ENCODE data around the gene CNN1.
"Not testable (repeated sequence)": the region's sequence is repeated elsewhere in the genome, so short reads cannot be mapped to it uniquely, and the experiment has no call there.

The CNN1 gene

DNA sequence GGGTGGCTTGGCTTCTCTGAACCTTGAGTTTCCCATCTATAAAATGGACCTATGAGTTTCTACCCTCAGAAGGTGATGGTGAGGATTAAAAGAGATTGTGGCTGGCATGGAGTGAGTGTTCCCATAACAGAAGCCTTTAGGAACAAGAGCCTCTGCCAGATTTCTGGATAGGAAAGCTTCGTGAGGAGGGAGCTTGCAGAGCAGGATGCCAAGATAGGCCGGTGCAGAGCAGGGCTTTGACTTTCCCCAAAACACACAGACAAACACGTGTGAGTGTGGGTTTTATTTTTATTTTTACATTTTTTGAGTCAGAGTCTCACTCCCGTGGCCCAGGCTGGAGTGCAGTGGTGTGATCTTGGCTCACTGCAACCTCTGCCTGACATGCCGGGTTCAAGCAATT, 3.7 kb upstream of the CNN1 start:
- no peak for DNase-seq (ENCODE audit: low spot score)

DNA sequence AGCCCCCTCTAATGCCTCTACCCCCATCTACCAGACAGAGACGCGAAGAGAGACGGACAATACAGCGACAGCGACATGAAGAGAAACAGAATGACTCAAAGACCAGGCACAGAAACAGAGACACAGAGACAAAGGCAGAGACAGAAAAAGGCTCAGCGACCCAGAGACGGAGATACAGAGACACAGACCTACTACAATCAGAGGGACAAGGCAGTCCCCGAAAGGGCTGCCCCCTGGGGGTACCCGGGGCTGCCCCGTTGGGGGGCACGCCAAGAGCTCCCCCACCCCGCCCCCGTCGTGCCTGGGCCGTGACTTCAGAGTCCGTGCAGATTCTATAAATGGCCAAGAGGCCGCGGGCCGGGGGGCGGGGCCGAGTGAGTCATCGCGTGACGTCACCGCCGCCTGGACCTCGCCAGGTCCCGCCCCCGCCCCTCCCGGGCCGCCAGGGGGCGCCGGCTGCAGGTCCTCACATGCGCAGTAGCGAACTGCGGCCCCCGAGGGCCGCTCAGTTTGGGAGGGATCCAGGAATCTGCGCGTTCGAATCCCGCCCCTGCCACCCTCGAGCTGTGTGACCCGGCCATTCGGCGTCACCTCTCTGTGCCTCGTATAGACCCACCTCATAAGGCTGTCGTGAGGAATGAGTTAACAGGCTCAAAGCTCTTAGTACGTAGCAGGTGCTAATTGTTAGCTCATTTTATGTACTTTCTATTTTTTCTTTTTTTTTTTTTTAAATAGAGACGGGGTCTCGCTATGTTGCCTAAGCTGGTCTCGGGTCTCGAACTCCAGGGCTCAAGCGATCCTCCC, 2.7 kb upstream of the CNN1 start:
- peak; percentile 79 for DNase-seq (ENCODE audit: low spot score)

DNA sequence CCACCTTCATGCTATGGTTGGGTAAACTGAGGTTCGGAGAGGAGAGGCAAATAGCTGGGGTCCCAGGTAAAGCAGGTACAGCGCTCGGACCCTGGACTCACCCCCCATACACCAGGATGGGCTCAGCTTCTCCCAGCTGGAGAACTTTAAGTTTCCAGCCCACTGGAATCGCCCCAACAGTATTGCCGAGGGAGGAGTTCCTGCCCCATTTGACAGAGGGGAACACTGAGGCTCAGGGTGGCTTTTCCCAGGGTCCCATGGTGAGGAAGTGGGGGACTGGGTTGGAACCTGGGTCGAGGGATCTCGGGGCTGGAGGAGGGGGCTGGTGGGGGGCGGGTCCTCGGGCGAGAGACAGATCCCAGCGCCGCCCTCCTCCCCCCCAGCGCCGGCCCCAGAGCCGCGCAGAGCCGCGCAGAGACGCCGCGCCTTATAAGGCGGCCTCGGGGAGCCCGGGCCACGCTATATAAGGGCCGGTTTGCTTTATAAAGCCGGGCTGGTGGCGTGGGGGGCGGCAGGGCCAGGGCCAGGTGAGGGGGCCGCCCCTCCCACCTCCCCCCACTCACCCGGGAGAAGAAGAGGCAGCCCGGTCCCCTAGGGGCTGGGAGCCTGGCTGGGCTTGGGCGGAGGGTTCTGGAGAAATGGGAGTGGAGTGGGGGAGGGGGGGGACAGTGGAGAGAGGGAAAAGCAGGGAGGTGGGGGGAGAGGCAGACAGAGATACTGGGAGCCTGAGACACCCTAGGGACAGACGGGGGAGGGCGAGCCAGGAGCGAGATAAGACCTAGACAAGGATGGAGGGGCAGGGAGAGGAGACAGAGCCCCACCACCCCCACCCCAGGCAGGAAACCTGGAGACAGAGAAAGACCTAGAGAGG, 1.1 kb downstream of the CNN1 start:
- DNase-seq (ENCODE audit: low spot score) = no peak

DNA sequence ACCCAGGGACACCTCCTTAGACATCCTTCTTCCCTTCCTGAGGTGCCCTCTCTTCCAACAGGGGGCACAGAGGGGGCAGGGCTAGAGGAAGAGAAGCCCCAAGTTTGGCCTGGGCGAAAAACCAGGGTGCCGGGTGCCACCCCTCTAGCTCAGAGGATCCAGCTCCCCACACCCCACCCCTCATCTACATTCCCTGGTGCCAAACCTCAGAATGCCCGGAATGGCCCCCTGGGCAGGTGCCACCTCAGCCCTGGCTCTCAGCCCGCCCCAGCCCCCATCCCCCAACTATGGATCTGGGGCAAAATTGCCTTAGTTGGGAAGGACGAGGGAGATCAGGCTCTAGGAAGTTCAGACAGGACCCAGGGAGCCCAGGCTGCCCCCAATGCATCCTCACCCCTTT, 2.0 kb downstream of the CNN1 start:
- no peak for DNase-seq (ENCODE audit: low spot score)

DNA sequence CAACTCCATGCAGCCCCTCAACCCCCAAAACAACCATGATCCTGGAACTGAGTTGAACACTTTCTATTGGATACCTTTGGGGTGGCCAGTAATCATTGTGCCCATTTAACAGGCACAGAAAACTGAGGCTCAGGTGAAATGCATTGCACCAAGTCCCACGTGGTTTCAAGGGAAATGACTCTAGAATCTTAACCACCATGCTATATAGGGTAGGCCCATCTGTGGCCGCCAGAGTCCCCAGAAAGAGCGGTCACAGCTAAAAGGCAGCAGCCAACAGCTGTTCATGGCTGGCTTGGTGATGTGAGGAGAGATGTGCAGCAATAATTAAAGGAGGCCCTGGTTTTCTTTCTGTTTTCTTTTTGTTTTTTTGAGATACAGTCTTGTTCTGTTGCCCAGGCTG, 2.6 kb downstream of the CNN1 start:
- no peak for DNase-seq (ENCODE audit: low spot score)

DNA sequence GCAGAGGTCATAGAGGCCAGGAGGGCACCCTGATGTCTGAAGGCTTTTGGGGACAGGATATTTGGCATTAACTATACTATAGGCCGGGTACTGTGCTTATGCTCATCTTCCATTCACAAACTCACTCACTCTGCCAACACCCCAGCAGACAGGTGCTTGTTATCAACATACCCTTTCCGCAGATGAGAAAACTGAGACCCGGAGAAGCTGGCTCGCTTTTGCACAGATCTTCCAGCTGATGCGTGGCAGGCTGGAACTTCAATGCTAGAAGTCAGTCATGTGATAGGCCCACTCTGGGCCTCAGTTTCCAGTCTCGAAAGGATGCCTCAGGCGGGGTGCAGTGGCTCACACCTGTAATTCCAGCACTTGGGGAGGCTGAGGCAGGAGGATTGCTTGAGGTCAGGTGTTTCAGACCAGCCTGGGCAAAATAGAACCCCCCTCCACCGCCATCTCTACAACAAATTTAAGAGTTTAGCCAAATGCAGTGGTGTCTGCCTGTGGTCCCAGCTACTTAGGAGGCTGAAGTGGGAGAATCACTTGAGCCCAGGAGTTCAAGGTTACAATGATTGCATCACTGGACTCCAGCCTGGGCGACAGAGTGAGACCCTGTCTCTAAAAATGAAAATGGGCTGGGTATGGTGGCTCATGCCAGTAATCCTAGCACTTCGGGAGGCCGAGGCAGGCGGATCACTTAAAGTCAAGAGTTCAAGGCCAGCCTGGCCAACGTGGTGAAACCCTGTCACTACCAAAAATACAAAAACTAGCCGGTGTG, 9.5 kb downstream of the CNN1 start:
- DNase-seq (ENCODE audit: low spot score) = no peak

DNA sequence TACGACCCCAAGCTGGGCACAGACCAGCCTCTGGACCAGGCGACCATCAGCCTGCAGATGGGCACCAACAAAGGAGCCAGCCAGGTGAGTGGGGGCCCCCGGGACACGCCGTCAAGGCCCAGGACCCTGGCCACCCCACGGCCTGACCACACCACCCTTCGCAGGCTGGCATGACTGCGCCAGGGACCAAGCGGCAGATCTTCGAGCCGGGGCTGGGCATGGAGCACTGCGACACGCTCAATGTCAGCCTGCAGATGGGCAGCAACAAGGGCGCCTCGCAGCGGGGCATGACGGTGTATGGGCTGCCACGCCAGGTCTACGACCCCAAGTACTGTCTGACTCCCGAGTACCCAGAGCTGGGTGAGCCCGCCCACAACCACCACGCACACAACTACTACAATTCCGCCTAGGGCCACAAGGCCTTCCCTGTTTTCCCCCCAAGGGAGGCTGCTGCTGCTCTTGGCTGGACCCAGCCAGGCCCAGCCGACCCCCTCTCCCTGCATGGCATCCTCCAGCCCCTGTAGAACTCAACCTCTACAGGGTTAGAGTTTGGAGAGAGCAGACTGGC, 10.8 kb downstream of the CNN1 start:
- no peak for DNase-seq (ENCODE audit: low spot score)

DNA sequence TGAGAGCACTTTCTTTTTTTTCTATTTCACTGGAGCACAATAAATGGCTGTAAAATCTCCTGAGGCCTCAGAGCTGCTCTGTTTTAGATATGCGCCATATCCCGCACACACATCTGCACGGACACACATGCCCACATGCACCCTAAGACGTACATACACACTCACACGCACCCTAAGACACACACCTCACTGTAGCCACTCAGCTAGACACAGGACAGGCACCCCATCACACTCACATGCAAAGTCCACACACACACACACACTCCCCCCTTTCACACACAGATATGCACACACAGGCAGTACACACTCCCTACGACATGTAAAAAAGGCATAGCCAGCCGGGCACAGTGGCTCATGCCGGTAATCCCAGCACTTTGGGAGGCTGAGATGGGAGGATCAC, 11.6 kb downstream of the CNN1 start:
- no peak for DNase-seq (ENCODE audit: low spot score)

DNA sequence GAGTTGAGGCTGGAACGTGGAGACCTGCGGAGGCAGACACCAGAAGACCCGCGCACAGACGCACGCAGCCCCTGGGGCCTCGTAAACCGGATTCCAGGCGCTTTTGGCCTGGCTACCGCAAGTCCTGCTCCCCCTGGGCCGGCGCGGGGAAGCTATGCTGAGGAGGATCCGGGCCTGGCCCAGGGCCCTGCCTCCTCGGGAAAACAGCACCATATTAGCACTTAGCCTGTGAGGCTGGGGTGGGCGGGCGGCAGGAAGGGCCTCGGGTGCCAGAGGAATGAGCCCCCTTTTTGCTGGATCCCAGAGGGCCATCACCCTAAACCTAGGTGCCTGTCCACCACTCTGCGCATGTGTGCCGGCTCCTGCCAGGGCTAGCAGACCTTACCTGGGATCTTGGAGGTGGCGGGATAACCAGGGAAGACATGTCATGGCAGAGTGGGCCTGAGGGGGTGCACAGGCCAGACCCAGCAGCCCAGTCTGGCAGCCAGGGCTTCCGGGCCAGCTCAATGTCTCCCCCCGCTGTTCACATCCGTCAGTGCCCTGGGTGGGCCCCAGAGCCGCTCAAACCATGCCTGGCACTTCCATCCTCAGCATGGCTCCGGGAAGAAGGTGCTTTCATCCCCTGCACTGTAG, 13.1 kb downstream of the CNN1 start:
- DNase-seq (ENCODE audit: low spot score) = no peak

DNA sequence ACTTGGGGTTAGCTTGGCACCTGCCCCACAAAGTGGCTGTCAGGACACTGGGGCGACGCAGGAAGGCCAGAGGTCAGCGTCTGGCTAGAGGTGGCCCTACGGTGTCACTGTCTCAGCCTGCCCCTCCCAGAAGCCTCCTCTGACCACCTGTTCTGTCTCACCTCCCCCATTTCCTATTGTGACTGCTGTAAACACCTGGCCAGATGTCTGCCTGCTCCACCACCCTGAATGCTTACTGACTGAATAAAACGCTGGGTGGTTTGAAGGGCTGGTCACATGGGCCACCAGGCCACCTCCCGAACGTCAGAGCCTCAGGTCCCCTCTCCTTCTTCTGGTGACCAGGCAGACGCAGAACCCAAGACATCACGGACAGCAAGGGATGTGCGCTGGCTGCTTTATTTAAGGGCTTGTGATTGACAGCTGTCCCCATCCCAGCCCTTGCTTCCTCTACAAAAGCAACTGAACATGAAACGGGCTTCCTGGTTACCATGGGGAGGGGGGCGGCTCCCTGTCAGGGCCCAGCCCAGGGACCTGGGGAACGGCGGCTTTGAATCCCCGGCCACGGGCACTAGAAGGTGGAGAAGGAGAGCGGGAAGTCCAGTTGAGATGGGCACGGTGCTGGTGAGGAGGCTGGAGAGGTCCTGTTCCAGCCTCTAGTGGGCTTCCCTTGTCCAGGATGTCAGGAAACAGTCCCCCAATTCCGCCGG, 14.2 kb downstream of the CNN1 start:
- no peak for DNase-seq (ENCODE audit: low spot score)

DNA sequence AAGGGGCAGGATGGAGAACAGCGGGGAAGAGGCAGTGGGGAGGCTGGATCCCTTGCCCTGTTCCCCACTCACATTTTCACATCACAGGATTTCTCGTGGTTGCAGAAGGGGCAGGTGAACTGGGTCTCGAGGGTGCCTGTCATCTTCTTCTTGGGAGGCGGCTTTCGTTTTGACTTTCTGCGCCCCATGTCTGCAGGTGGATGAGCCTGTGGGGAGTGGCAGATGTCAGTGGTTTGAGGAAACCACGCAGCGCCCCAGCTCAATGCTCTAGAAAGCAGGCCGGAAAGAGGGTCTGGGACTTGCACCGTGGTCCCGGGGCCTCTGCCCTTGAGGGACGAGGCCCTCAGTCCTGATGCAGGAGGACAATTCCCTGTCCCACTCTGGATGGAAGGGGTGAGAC, 15.5 kb downstream of the CNN1 start:
- no peak for DNase-seq (ENCODE audit: low spot score)

DNA sequence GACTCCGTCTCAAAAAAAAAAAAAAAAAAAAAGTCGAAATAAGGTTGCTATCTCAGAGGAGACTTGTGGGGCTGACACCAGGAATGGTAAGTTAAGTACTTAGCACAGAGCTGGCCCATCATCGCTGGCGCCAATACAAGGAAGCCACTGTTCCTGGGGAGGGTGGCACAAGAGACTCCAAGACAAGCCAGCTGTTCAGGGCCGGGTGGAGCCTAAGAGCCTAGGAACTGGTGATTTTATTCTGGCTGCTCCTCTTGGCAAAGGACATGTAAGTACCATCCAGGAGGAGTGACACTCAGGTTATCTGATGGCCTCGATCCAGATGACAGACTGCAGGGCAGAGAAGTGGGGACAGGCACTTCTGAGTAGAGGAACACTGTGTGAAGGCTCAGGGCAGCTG, 16.6 kb downstream of the CNN1 start:
- peak; percentile 24 for DNase-seq (ENCODE audit: low spot score)

DNA sequence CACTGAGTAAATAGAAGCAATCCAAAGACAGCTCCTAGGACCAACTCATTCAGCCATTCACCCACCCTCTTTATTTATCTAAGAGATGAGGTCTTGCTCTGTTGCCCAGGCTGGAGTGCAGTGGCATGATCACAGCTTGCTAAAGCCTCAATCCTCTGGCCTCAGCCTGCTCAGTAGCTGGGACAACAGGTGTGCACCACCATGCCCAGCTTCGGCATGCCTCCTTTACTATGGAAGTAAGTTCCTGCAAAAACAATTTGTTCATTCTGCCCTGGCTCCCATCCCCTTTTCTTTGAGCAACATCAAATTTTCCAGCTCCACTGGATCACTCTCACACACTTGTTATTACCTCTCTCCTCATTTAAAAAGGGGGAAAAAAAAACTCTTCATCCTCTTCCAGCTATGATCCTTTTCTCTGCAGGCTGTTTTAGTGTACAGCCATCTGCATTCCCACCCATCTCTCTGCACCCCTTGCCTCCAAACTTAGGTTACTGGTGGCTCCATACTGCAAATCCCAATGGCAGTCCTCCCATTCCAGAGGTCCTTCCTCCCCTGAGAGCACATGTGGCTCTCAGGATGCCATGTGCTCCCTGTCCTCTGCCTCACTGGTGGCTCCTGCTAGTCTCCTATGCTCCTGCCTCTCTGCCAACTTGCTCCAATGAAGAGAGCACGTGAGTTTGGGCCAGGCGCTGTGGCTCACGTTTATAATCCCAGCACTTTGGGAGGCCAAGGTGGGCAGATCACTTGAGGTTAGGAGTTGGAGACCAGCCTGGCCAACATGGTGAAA, 18.2 kb downstream of the CNN1 start:
- no peak for DNase-seq (ENCODE audit: low spot score)

DNA sequence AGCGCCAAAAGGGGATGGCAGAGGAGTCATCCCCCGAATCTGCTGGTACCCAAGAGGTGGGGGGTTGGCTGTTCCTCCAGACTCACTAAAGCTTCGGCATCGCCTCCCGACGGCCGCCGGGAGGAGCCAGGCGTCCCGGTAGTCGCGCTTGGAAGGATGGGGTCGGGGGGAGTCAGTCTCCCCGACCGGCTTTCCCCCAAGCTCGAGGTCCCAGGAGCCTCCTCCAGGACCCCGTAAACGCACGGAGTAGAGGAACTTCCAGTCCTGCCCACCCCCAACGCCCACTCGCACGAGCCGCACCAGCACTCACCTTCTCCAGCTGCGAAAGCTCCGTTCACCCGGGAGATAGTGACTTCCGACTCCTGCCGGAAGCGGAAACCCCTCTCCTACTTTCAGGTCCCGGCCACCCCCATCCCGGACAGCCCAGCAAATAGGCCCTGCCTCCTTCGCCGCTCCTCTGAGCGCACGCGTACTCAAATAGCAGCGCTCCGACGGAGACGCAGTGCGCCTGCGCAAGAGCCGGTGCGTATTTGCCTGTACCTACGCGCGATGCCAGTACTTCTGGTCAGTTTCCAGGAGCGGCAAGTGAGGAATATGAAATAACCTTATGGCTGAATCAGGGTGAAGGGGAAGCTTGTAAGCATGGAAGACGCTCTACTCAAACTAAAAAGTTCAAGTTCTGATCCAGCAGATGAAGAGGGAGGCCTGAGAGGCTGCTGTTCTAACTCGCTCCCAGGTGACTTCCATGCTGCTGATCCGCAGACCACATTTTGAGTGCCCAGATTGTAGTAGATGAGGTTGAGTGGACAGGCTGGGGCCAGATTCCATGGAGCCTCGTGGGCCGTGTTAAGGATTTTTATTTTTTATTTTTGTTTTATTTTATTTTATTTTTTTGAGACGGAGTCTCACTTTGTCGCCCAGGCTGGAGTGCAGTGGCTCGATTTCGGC, 20.5 kb downstream of the CNN1 start, which contains the start of gene ELOF1:
Gene ELOF1, minus strand, starts transcription at position 350 of the 948 bp plus-strand sequence. CDS start 4,883 bp downstream, outside the sequence.
- peak; percentile 99 for DNase-seq (ENCODE audit: low spot score)

DNA sequence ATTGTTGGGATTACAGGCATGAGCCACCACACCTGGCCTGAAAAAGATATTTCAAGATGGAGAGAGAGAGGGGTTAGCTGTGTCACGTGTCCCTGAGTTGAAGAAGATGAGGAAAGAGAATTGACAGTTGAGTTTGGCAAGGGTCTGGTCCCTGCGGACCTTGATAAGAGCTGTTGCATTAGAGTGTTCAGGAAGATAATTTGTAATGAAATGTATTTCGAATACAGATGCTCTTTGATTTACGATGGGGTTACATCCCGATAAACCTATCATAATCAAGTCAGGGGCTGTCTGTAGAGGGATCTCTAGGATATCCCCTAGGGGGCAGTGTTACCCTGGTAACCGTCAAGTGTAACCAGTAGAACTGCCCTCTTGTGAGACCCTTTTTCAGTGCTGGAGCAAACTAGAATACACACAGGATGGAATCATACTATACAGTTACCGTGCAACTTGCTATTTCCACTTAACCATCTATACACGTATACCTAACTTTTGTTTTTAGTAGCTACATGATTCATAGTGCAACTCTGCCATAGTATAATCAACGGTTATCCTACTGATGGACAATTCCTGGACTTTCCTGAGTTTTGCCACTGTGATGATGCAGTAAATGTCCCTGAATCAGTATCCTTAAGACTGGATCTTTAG, 21.9 kb downstream of the CNN1 start:
- DNase-seq (ENCODE audit: low spot score) = peak; percentile 64

DNA sequence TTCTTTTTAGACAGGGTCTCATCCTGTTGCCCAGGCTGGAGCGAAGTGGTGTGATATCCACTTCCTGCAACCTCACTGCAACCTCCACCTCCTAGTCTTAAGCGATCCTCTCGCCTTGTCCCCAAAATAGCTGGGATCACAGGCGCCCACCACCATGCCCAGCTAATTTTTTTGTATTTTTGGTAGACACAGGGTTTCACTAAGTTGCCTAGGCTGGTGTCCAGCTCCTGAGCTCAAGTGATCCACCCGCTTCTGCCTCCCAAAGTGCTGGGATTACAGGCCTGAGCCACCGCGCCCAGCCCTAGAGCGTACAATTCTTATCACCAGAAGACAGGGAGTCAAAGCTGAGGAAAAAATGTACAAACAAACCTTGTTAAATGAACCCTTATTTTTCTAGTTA, 24.9 kb downstream of the CNN1 start:
- no peak for DNase-seq (ENCODE audit: low spot score)

DNA sequence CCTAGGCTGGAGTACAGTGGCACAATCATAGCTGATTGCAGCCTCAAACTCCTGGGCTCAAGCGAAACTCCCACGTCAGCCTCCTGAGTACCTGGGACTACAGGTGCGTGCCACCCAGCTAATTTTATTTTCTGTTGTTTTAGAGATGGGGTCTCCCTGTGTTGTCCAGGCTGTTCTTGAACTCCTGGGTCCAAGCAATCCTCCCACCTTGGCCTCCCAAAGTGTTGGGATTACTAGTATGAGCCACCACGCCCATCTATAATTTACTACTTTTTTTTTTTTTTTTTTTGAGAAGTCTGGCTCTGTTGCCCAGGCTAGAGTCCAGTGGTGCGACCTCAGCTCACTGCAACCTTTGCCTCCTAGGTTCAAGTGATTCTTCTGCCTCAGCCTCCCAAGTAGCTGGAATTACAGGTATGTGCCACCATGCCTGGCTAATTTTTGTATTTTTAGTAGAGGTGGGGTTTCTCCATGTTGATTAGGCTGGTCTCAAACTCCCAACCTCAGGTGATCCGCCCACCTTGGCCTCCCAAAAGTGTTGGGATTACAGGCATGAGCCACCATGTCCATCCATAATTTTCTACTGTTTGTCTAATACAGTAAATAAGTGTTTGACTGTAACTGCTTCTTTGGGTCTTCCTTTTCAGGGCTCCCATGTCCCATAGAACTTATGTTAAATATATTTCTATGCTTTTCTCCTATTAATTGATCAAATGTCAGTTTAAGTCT, 25.6 kb downstream of the CNN1 start:
- DNase-seq (ENCODE audit: low spot score) = not testable (repeated sequence)

DNA sequence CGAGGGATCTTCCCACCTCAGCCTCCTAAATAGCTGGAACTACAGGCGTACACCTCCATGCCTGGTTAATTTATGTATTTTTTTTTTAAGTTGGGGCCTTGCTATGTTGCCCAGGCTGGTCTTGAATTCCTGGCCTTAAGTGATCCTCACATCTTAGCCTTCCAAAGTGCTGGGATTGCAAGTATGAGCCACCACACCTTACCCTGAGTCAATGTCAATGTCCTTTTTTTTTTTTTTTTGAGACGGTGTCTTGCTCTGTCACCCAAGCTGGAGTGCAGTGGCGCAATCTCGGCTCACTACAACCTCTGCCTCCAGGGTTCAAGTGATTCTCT, 27.0 kb downstream of the CNN1 start:
- not testable (repeated sequence) for DNase-seq (ENCODE audit: low spot score)

All from putamen (tissue), 1 donor.